HEK293 (cell line): ENCODE results near the gene LRPPRC.

Experiments used
- CTCF ChIA-PET: fragments of 350-600 bp; formaldehyde crosslinking; extraction: SDS; loops from one replicate; lab custom pipeline; 2021; ENCODE audit warnings: antibody characterized with exemption; lab: Yijun Ruan, JAX
- POLR2A ChIA-PET: fragments of 300-600 bp; formaldehyde crosslinking; extraction: SDS; loops from one replicate; lab custom pipeline; 2020; ENCODE audit warnings: antibody characterized with exemption, inconsistent platforms; lab: Yijun Ruan, JAX
- H3K27ac ChIP-seq: fragments of 200-500 bp; sonication (Bioruptor generic); 2 replicates; pipeline ENCODE4 v1.5.1; 2014; ENCODE audit warnings: low read depth, low read length, control low read depth, inconsistent platforms; ENCODE audit errors: extremely low read depth
- H3K36me3 ChIP-seq, 2 experiments: fragments of 200-500 bp in 1 of 2; sonication (Bioruptor generic) in 1 of 2; 1 replicate in 1 of 2; 2 replicates in 1 of 2; pipeline ENCODE4 v1.5.1; 2014 to 2017; ENCODE audit warnings: inconsistent platforms in 2 of 2, low read length in 2 of 2; ENCODE audit not compliant: control insufficient read depth in 2 of 2, insufficient read depth in 1 of 2
- H3K4me1 ChIP-seq: fragments of 200-500 bp; sonication (Bioruptor generic); 2 replicates; pipeline ENCODE4 v1.5.1; 2014; ENCODE audit warnings: mild to moderate bottlenecking, low read length, inconsistent platforms; ENCODE audit not compliant: control insufficient read depth, insufficient read depth
- H3K4me3 ChIP-seq: 2 replicates; pipeline ENCODE4 v1.5.1; 2011; ENCODE audit warnings: low read depth, mild to moderate bottlenecking, control low read depth, low read length, moderate library complexity
- H3K9me3 ChIP-seq: fragments of 200-500 bp; sonication (Bioruptor generic); 2 replicates; pipeline ENCODE4 v1.5.1; 2014; ENCODE audit warnings: low read depth, low read length, inconsistent platforms; ENCODE audit not compliant: control insufficient read depth, insufficient read depth
- EGR2 ChIP-seq: fragments of 450-650 bp; formaldehyde crosslinking; IDR thresholded peaks from 2 replicates; pipeline ENCODE4 v1.5.1; 2016; ENCODE audit warnings: low read depth, missing biosample characterization, missing genetic modification characterization
- FEZF1 ChIP-seq: fragments of 450-650 bp; formaldehyde crosslinking; IDR thresholded peaks from 2 replicates; pipeline ENCODE4 v1.5.1; 2016; ENCODE audit warnings: missing biosample characterization, missing genetic modification characterization
- GLIS2 ChIP-seq: fragments of 450-650 bp; formaldehyde crosslinking; IDR thresholded peaks from 2 replicates; pipeline ENCODE4 v1.5.1; 2016; ENCODE audit warnings: missing biosample characterization, missing genetic modification characterization
- IKZF3 ChIP-seq: fragments of 450-650 bp; IDR thresholded peaks from 2 replicates; pipeline ENCODE4 v1.5.0; 2018; ENCODE audit warnings: missing biosample characterization, mild to moderate bottlenecking, missing genetic modification characterization, moderate library complexity
- KLF17 ChIP-seq: fragments of 450-650 bp; formaldehyde crosslinking; IDR thresholded peaks from 2 replicates; pipeline ENCODE4 v1.5.1; 2016; ENCODE audit warnings: missing biosample characterization, missing genetic modification characterization
- KLF9 ChIP-seq: fragments of 450-650 bp; formaldehyde crosslinking; IDR thresholded peaks from 2 replicates; pipeline ENCODE4 v1.5.1; 2016; ENCODE audit warnings: missing biosample characterization, missing genetic modification characterization, low read depth
- MEIS1 ChIP-seq: sonication (generic); formaldehyde crosslinking; IDR thresholded peaks from 2 replicates; pipeline ENCODE4 v1.8.1; 2022; ENCODE audit warnings: missing genetic modification reagents, mild to moderate bottlenecking, borderline replicate concordance
- PRDM10 ChIP-seq: fragments of 450-650 bp; formaldehyde crosslinking; IDR thresholded peaks from 2 replicates; pipeline ENCODE4 v1.5.1; 2016; ENCODE audit warnings: missing biosample characterization, missing genetic modification characterization
- PRDM2 ChIP-seq: fragments of 450-650 bp; formaldehyde crosslinking; IDR thresholded peaks from 2 replicates; pipeline ENCODE4 v1.5.1; 2016; ENCODE audit warnings: missing biosample characterization, missing genetic modification characterization, borderline replicate concordance
- PRDM4 ChIP-seq: fragments of 450-650 bp; formaldehyde crosslinking; IDR thresholded peaks from 2 replicates; pipeline ENCODE4 v1.5.1; 2017; ENCODE audit warnings: missing biosample characterization, missing genetic modification characterization
- ZBTB17 ChIP-seq: fragments of 450-650 bp; formaldehyde crosslinking; IDR thresholded peaks from 2 replicates; pipeline ENCODE4 v1.5.1; 2016; ENCODE audit warnings: missing biosample characterization, missing genetic modification characterization
- ZBTB26 ChIP-seq: fragments of 450-650 bp; formaldehyde crosslinking; optimal IDR thresholded peaks from 2 replicates; pipeline ENCODE3; 2016; ENCODE audit warnings: missing biosample characterization, mild to moderate bottlenecking, missing genetic modification characterization
- ZBTB6 ChIP-seq: fragments of 450-650 bp; formaldehyde crosslinking; IDR thresholded peaks from 2 replicates; pipeline ENCODE4 v1.5.1; 2017; ENCODE audit warnings: missing biosample characterization, missing genetic modification characterization
- ZNF132 ChIP-seq: fragments of 450-650 bp; formaldehyde crosslinking; IDR thresholded peaks from 2 replicates; pipeline ENCODE4 v1.5.1; 2017; ENCODE audit warnings: missing biosample characterization, missing genetic modification characterization, borderline replicate concordance
- ZNF184 ChIP-seq: fragments of 450-650 bp; IDR thresholded peaks from 2 replicates; pipeline ENCODE4 v1.5.1; 2018; ENCODE audit warnings: missing biosample characterization, mild to moderate bottlenecking, missing genetic modification characterization
- ZNF292 ChIP-seq: fragments of 450-650 bp; formaldehyde crosslinking; IDR thresholded peaks from 2 replicates; pipeline ENCODE4 v1.5.1; 2016; ENCODE audit warnings: low read depth, missing biosample characterization, missing genetic modification characterization, borderline replicate concordance
- ZNF843 ChIP-seq: fragments of 450-650 bp; formaldehyde crosslinking; IDR thresholded peaks from 2 replicates; pipeline ENCODE4 v1.5.1; 2016; ENCODE audit warnings: missing biosample characterization, missing genetic modification characterization

The LRPPRC gene

GRCh38 chr2:43896906-43897305 lies 98.9 kb downstream of the LRPPRC start (continued):
- TF ChIP-seq ZBTB17 (tag by site-specific recombination) (no peak), PRDM4 (tag by site-specific recombination) (no peak), ZNF843 (tag by site-specific recombination) (no peak), MEIS1 (CRISPR knock-in tag) (no peak)

GRCh38 chr2:43894743-43895142 lies 101.0 kb downstream of the LRPPRC start:
- Histone ChIP-seq H3K36me3 (peaks cover 20 to 91% of the 10 kb centered on the region in 2 experiments), H3K27ac (no peak overlapping the region), H3K4me1 (peaks cover 17% of the 10 kb centered on the region; the same call in 1 of the 2 replicates), H3K9me3 (no peaks in the 10 kb centered on the region), H3K4me3 (no peak overlapping the region)
- ChIA-PET CTCF (interaction anchor here (0.7 kb wide), 1 partner anchor 28 kb away, joined by 3 read pairs; no protein-coding TSS in a partner anchor), POLR2A (no interaction called here)
- no peak for TF ChIP-seq ZNF184 (tag by site-specific recombination)

- Histone ChIP-seq H3K4me3 (no peak overlapping the region), H3K9me3 (no peaks in the 10 kb centered on the region), H3K36me3 (peaks cover 29 to 90% of the 10 kb centered on the region in 2 experiments), H3K4me1 (no peaks in the 10 kb centered on the region), H3K27ac (no peak overlapping the region)
- CTCF ChIA-PET, result no interaction called here
- POLR2A ChIA-PET, result no interaction called here
- TF ChIP-seq ZNF292 (no peak), KLF17 (tag by site-specific recombination) (no peak), KLF9 (tag by site-specific recombination) (no peak), FEZF1 (tag by site-specific recombination) (no peak), ZNF132 (tag by site-specific recombination) (no peak), PRDM10 (tag by site-specific recombination) (no peak), IKZF3 (no peak), ZBTB6 (tag by site-specific recombination) (no peak), ZBTB26 (tag by site-specific recombination) (no peak), GLIS2 (no peak), EGR2 (tag by site-specific recombination) (no peak), PRDM2 (tag by site-specific recombination) (no peak)
These were observed 104.9 kb downstream of the LRPPRC start for GRCh38 chr2:43890855-43891254.
